EL (cell line): ENCODE results near the gene GPR35.

Source experiments
- DNase-seq: peaks from one replicate; pipeline ENCODE4 v3.0.0-alpha.2; 2016

The GPR35 gene

GRCh38 chr2:240626531-240627300, 1.4 kb downstream of the GPR35 start:
- DNase-seq, result no peak

DNA sequence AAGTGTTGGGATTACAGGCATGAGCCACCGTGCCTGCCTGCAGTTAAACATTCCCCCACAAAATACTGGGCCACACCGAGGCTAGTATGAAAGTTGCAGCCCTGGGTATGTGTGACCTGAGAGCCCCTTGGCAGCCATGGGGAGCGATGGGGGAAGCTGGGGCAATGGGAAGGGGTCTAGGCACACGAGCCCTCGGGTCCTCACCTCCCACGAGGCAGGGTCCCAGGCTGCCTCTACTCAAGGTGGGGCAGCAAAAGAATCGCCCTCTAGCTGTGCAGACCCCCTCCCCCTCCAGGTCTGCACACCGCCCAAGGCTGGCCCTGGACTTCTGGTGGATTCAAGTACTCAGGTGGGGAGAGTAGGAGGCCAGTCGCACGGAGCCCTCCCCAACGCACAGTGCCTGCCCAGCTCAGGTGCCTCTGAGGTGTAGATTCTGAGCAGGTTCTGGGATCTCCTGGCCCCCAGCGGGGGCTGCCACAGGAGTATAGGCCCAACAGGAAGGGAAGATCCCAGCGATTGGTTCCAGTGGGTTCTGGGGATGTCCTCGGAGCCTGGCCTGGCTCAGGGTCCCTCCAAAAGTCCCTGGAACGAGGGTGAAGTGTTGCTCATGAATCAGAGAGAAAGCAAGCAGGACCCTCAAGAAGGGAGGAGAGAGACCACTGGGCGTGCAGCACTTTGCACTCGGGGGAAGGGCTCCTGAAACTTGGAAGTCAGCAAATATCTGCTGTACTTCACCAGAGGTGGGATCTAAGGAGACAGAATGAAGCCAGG, 2.6 kb downstream of the GPR35 start:
- no peak for DNase-seq

- DNase-seq, result no peak
Measured at GRCh38 chr2:240628507-240628807, 3.2 kb downstream of the GPR35 start.

- DNase-seq, result no peak
Measured at GRCh38 chr2:240628808-240629618, 3.7 kb downstream of the GPR35 start.

DNA sequence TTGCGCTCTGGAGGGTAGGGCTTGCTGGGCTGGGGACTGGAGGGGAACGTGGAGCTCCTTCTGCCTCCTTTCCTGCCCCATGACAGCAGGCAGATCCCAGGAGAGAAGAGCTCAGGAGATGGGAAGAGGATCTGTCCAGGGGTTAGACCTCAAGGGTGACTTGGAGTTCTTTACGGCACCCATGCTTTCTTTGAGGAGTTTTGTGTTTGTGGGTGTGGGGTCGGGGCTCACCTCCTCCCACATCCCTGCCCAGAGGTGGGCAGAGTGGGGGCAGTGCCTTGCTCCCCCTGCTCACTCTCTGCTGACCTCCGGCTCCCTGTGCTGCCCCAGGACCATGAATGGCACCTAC, 4.3 kb downstream of the GPR35 start:
- DNase-seq, result no peak

- DNase-seq, result no peak
Measured at GRCh38 chr2:240629968-240630770, 4.9 kb downstream of the GPR35 start.

DNA sequence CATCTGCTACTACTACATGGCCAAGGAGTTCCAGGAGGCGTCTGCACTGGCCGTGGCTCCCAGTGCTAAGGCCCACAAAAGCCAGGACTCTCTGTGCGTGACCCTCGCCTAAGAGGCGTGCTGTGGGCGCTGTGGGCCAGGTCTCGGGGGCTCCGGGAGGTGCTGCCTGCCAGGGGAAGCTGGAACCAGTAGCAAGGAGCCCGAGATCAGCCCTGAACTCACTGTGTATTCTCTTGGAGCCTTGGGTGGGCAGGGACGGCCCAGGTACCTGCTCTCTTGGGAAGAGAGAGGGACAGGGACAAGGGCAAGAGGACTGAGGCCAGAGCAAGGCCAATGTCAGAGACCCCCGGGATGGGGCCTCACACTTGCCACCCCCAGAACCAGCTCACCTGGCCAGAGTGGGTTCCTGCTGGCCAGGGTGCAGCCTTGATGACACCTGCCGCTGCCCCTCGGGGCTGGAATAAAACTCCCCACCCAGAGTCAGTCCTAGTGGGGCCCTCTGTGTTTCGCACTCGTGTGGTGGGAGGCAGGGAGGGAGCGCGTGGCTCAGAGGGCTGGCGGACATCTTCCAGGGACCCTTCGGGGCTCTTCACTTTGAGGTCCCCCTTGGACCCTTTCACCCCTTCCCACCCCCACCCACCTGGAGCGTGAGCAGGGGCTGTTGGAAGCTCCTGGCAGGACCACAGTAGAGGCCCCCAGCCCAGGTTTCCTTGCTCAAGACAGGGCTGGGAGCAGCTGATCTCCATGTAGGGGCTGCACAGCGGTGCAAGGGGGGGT, 5.7 kb downstream of the GPR35 start:
- no peak for DNase-seq

DNA sequence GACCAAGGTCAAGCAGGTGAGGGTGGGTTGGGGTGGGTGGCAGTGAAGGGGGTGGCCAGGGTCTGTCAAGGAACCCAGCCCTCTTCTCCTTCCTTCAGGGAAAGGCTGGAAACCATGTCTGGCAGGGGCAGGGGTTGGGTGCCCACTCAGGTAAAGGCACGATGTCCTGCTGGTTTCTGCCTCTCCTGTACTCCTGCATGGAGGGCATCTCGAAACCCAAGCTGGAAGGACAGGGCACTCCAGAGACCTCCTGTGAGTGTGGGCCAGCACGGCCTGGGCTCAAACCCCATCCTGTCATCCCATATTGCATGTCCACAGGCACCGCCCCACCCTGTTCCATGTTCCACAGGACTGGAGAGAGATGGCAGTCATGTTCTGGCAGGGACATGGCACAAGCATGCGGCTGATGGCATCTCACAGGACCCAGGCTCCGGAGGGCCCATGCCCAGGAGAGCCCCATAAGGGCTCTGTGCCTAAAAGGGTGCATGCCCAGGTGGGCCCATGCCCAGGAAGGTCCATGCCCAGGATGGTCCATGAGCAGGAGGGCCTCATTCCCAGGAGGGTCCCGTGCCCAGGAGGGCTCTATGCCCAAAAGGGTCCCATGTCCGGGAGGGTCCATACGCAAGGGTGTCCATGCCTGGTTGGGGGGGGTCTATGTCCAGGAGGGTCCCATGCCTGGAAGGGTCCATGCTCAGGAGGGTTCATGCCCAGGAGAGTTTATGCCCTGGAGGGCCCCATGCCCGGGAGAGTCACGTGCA, 6.4 kb downstream of the GPR35 start:
- DNase-seq, result no peak

DNA sequence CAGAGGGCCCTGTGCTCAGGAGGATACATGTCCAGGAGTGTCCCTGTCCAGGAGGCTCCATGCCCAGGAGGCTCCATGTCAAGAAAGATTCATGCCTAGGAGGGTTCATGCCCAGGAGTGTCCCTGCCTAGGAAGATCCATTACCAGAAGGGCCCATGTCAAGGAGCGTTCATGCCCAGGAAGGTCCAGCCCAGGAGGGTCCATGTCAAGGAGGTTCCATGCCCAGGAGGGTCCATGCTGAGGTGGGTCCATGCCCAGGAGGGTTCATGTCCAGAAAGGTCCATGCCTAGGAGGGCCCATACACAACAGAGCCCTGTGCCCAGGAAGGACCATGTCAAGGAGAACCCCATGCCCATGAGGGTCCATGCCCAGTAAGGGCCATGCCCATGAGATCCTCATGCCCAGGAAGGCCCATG, 7.0 kb downstream of the GPR35 start:
- DNase-seq, result no peak

- no peak for DNase-seq
Measured at GRCh38 chr2:240635121-240635997, 10.1 kb downstream of the GPR35 start.

GRCh38 chr2:240635998-240636547, 10.8 kb downstream of the GPR35 start:
- no peak for DNase-seq

DNA sequence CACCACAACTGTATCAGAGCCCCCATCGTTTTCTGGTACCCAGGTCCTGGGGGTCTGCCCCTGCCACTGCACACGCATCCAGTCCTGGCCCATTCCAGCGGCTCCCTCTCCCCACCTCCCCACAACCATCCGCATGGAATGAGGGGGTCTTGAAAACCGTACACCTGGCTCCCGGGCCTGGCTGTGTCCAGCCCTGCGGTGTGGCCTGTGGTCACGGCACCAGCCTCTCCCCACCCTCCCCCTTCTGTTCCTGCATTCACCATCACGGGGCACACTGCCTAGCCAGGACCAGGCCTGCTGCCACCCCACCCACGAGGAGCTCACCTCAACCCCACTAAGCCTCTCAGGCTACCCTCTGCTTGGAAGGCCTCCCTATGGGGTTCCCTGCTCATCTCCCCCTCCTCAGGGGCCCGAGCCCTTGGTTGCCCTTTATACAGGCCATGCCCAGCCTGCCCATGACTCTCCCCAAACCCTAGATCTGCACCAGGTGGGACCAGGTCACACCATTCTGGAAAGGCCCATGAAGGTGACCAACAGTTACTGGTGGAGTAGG, 11.4 kb downstream of the GPR35 start:
- DNase-seq, result no peak

DNA sequence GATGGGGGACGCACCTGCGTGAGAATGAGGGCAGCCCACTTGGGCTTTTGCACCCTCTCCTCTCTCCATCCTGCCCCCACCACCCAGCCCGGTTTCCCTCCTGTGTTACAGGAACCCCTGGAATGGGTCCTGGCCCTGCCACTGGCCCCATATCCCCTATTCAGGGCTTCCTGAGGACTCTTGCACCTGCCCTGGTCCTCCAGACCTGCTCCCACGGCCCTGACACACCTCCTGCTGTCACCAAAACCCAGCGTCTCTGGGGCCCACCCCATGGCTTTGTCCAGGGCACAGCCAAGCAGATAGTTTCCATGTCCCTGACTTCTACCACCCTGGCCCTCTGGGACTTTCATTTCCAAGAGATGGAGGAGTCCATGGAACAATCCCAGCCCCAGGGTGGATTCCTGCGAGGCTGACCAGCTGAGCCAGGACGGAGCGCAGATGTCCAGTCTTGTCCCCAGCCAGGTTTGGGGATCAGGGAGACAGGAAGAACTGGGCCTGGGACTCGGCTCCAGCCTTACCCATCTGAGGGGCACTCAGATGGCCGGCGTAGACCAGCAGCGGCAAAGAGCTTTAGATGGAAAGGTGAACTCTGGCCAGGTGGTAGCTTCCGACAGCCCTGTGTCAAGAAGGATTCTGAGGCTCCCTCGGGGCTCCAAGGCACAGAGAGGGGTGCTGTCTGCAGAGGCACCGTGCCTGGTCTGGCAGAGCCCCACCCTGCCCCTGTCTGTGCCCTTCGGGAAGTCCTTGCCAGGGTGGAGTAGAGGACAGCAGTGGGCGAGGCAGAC, 12.0 kb downstream of the GPR35 start:
- DNase-seq, result no peak

- no peak for DNase-seq
Measured at GRCh38 chr2:240637901-240638345, 12.6 kb downstream of the GPR35 start.

DNA sequence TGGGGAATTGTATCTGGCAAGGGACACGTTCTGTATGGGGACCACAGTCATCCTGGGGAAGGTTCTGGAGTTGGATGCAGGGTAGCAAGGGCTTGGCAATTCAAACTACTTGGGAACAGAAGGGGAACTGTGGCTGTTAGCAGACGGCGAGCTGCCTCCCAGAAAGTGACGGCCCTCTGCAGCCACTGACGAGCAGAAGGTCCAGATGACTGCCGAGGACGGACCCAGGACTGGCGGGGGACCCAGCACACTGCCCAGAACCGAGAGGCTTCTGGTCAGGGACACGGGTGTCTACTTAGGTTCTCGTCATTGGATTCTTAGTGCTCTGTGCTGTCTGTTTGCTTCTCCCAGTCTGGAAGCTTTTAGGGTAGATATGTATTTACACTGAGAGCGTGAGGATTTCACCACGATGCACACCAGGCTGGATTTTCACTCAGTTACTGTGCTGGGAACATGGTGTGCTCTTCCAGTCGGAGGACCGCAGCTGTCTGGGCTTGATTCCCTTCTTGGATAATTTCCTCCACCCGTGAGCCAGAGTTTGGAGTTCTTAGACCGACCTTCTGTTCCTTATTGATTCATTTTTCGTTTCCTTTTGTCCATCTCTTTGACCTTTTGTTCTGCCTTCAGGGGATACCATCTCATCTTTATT, 13.4 kb downstream of the GPR35 start:
- DNase-seq, result no peak

DNA sequence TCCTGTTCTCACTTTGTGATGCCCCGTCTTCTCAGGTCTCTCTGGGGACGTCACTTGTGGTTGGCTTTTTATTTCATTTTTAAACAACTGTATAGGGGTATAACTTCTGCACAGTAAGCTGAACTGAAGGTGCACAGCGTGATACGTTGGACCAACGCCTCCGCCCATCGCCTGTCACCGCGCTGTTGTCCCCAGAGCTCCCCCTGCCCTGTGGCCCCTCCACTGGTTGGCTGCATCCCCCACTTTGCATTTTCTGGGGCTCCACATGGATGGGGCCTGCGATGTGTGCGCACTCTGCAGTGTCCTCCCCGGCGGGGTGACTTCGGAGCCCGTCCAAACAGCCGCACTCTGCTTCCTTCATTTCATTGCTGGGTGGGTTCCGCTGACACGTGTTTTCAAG, 14.3 kb downstream of the GPR35 start:
- no peak for DNase-seq

DNA sequence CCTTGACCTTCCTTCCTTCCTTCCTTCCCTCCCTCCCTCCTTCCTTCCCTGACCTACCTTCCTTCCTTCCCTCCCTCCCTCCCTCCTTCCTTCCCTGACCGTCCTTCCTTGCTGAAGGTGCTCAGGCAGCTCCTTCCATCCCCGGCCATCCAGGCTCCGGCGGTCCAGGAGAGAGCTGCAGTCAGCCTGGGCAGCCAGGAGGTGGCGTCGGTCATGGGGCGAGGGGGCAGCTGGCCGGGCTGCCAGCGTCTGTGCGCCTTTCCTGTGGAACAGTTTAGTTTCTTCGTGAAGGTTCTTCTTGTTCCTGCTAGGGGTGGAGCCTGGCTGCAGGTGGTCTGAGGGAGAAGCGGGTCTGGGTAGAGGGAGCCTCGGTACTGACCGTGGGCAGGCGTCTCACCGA, 15.7 kb downstream of the GPR35 start:
- DNase-seq, result peak; percentile 21
